ENCODE measurements around the gene IFNA14. TPM values are rescaled to one million over a fixed set of nuclear protein-coding genes. Genes with fewer than 3 reads are reported as not detected.

IFNA14 gene
- total RNA-seq (2022) (not detected in 2 replicates), Bru-seq, nascent RNA (not detected), BruChase-seq, experiment 1, labeled RNA remaining after a 2-hour chase (not detected), BruChase-seq, experiment 2, labeled RNA remaining after a 6-hour chase (not detected)
- long read RNA-seq: 0 reads

DNA sequence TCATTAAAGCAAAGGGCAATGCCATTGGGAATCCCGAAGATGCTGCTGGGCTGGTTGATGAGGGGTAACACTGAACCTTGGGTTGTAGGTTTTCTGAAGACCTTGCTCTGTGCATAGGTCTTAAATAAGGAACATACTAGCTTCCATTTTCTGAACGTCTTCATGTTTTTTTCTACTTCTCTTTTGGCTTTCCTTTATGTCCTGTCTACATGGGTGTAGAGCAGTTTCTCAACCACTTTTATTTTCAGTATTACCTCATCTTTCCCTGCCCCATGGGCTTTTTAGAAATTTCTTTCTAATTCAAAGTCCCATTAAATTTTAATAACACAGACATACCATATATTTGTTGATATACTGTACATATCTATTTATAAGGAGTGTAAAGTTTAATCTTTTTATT lies at the start of gene IFNA14:
Gene IFNA14, minus strand, starts transcription at position 95 of the 400 bp plus-strand sequence. Its CDS starts 70 bp downstream, at position 25.
- H3K36me3 Mint-ChIP-seq (ENCODE audit: insufficient read depth, unreplicated experiment): no peaks in the 10 kb centered on the region
- H3K4me1 ChIP-seq: no peaks in the 10 kb centered on the region
- no peak within 1 kb of the TSS for H3K4me3 Mint-ChIP-seq (ENCODE audit: unreplicated experiment)
- BruUV-seq (replicated peaks): no TSS peak
- H3K27me3 Mint-ChIP-seq (ENCODE audit: insufficient read depth, unreplicated experiment): peaks cover 12% of the 10 kb centered on the region
- H3K4me1 Mint-ChIP-seq (ENCODE audit: low read depth, unreplicated experiment): no peaks in the 10 kb centered on the region
- no peaks in the 10 kb centered on the region for H3K27me3 ChIP-seq (replicated peaks; ENCODE audit: control insufficient read depth, insufficient read depth, low read length)
- no peaks in the 10 kb centered on the region for H3K9me3 ChIP-seq
- intact Hi-C loops (cut with micrococcal nuclease; ENCODE audit: unreplicated experiment): loop anchor here (5.0 kb wide), 1 partner anchor 547 kb away; no protein-coding TSS in a partner anchor
- POLR2A ChIA-PET: no interaction called here
- TF ChIP-seq, protein P1, sequence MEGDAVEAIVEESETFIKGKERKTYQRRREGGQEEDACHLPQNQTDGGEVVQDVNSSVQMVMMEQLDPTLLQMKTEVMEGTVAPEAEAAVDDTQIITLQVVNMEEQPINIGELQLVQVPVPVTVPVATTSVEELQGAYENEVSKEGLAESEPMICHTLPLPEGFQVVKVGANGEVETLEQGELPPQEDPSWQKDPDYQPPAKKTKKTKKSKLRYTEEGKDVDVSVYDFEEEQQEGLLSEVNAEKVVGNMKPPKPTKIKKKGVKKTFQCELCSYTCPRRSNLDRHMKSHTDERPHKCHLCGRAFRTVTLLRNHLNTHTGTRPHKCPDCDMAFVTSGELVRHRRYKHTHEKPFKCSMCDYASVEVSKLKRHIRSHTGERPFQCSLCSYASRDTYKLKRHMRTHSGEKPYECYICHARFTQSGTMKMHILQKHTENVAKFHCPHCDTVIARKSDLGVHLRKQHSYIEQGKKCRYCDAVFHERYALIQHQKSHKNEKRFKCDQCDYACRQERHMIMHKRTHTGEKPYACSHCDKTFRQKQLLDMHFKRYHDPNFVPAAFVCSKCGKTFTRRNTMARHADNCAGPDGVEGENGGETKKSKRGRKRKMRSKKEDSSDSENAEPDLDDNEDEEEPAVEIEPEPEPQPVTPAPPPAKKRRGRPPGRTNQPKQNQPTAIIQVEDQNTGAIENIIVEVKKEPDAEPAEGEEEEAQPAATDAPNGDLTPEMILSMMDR (IDR thresholded peaks at IDR 0.05; ENCODE audit: insufficient read depth in 1 of 2, low read depth in 1 of 2, low read length in 1 of 2, severe bottlenecking in 1 of 2, unreplicated experiment in 1 of 2): no peak
- no peak within 1 kb of the TSS for H3K27ac Mint-ChIP-seq (ENCODE audit: unreplicated experiment)
- DNase-seq: no peak
- no peak within 1 kb of the TSS for H3K4me3 ChIP-seq (ENCODE audit: low read depth, low read length)
- no peaks in the 10 kb centered on the region for H3K36me3 ChIP-seq (ENCODE audit: control insufficient read depth, insufficient read depth, low read length)
- H3K9me3 Mint-ChIP-seq (ENCODE audit: unreplicated experiment): no peaks in the 10 kb centered on the region
- CTCF ChIA-PET: no interaction called here

DNA sequence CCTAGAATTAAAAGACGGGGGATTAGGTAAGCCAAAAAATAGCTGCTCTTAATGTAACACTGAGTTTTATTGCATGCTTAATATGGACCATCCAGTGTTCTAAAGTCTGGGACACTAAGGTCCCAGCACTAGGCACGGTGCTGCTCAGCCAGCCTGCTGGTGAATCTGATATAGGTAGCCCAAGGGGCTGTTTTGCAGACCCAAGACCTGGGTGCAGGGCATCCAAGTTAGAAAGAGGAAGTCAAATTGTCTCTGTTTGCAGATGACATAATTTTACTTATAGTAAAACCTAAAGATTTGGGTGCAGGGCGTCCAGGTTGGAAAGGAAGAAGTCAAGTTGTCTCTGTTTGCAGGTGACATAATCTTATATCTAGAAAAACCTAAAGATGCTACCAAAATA lies 47.5 kb upstream of the IFNA14 start:
- no peaks in the 10 kb centered on the region for H3K9me3 ChIP-seq
- intact Hi-C loops (cut with micrococcal nuclease; ENCODE audit: unreplicated experiment): no loop called here
- H3K4me1 ChIP-seq: no peaks in the 10 kb centered on the region
- TF ChIP-seq, protein P1 (IDR thresholded peaks at IDR 0.05; ENCODE audit: insufficient read depth in 1 of 2, low read depth in 1 of 2, low read length in 1 of 2, severe bottlenecking in 1 of 2, unreplicated experiment in 1 of 2): no peak
- Mint-ChIP-seq H3K27me3 (ENCODE audit: insufficient read depth, unreplicated experiment) (peaks cover 4% of the 10 kb centered on the region), H3K4me3 (ENCODE audit: unreplicated experiment) (no peak overlapping the region), H3K27ac (ENCODE audit: unreplicated experiment) (no peak overlapping the region), H3K9me3 (ENCODE audit: unreplicated experiment) (no peaks in the 10 kb centered on the region), H3K4me1 (ENCODE audit: low read depth, unreplicated experiment) (no peaks in the 10 kb centered on the region), H3K36me3 (ENCODE audit: insufficient read depth, unreplicated experiment) (no peaks in the 10 kb centered on the region)
- DNase-seq: no peak
- no TSS peak for BruUV-seq (replicated peaks)
- POLR2A ChIA-PET: no interaction called here
- CTCF ChIA-PET: no interaction called here
- no peak overlapping the region for H3K4me3 ChIP-seq (ENCODE audit: low read depth, low read length)
- H3K27me3 ChIP-seq (replicated peaks; ENCODE audit: control insufficient read depth, insufficient read depth, low read length): no peaks in the 10 kb centered on the region
- no peaks in the 10 kb centered on the region for H3K36me3 ChIP-seq (ENCODE audit: control insufficient read depth, insufficient read depth, low read length)

DNA sequence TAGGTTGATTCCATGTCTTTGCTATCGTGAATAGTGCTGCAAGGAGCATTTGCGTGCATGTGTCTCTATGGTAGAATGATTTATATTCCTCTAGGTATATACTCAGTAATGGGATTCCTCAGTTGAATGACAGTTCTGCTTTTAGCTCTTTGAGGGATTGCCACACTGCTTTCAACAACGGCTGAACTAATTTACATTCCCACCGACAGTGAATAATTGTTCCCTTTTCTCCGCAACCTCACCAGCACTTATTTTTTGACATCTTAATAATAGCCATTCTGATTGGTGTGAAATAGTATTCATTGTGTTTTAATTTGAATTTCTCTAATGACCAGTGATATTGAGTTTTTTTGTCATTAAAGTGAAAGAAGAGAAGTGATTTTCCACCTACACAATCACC lies 46.9 kb upstream of the IFNA14 start:
- Histone ChIP-seq H3K9me3 (no peaks in the 10 kb centered on the region), H3K4me3 (ENCODE audit: low read depth, low read length) (no peak overlapping the region), H3K27me3 (replicated peaks; ENCODE audit: control insufficient read depth, insufficient read depth, low read length) (no peaks in the 10 kb centered on the region), H3K36me3 (ENCODE audit: control insufficient read depth, insufficient read depth, low read length) (no peaks in the 10 kb centered on the region), H3K4me1 (no peaks in the 10 kb centered on the region)
- CTCF ChIA-PET: no interaction called here
- DNase-seq: no peak
- no peaks in the 10 kb centered on the region for H3K4me1 Mint-ChIP-seq (ENCODE audit: low read depth, unreplicated experiment)
- intact Hi-C loops (cut with micrococcal nuclease; ENCODE audit: unreplicated experiment): no loop called here
- H3K36me3 Mint-ChIP-seq (ENCODE audit: insufficient read depth, unreplicated experiment): no peaks in the 10 kb centered on the region
- H3K27me3 Mint-ChIP-seq (ENCODE audit: insufficient read depth, unreplicated experiment): peaks cover 4% of the 10 kb centered on the region
- H3K4me3 Mint-ChIP-seq (ENCODE audit: unreplicated experiment): no peak overlapping the region
- H3K27ac Mint-ChIP-seq (ENCODE audit: unreplicated experiment): no peak overlapping the region
- H3K9me3 Mint-ChIP-seq (ENCODE audit: unreplicated experiment): no peaks in the 10 kb centered on the region
- TF ChIP-seq, protein P1 (IDR thresholded peaks at IDR 0.05; ENCODE audit: insufficient read depth in 1 of 2, low read depth in 1 of 2, low read length in 1 of 2, severe bottlenecking in 1 of 2, unreplicated experiment in 1 of 2): no peak
- no TSS peak for BruUV-seq (replicated peaks)
- POLR2A ChIA-PET: no interaction called here
